Measurements from ENCODE around the gene TLX2. TPM values are rescaled to one million over a fixed set of nuclear protein-coding genes. Genes with fewer than 3 reads are reported as not detected.

TLX2 gene
- polyA plus RNA-seq, 2 of the 4 experiments (the other 2 are of a cell fraction): 0.05 to 0.37 TPM

- TF ChIP-seq PHF8 (IDR thresholded peaks at IDR 0.05; ENCODE audit: borderline replicate concordance, low read depth) (no peak), POLR2AphosphoS2 (conservative IDR thresholded peaks at IDR 0.05; ENCODE audit: low read length) (no peak), CBX2 (IDR thresholded peaks at IDR 0.05; ENCODE audit: borderline replicate concordance, low read depth) (no peak), ZC3H11A (IDR thresholded peaks at IDR 0.05) (no peak), POLR2A (IDR thresholded peaks at IDR 0.05; ENCODE audit: low read length) (no peak), EHF (CRISPR knock-in tag; IDR thresholded peaks at IDR 0.05) (no peak), BHLHE40 (IDR thresholded peaks at IDR 0.05; ENCODE audit: low read depth, low read length) (no peak), CHD4 (IDR thresholded peaks at IDR 0.05; ENCODE audit: borderline replicate concordance) (no peak), SMC3 (IDR thresholded peaks at IDR 0.05) (no peak), CEBPB (IDR thresholded peaks at IDR 0.05) (no peak), HOXA7 (CRISPR knock-in tag; IDR thresholded peaks at IDR 0.05) (no peak), KDM5A (IDR thresholded peaks at IDR 0.05) (no peak), PBX3 (IDR thresholded peaks at IDR 0.05) (no peak), MYC (IDR thresholded peaks at IDR 0.05; ENCODE audit: borderline replicate concordance, low read length) (no peak), USF2 (IDR thresholded peaks at IDR 0.05) (no peak), FOXS1 (CRISPR knock-in tag; IDR thresholded peaks at IDR 0.05) (no peak), GATA3 (IDR thresholded peaks at IDR 0.05; ENCODE audit: borderline replicate concordance) (no peak)
- TF ChIP-seq, protein P1, sequence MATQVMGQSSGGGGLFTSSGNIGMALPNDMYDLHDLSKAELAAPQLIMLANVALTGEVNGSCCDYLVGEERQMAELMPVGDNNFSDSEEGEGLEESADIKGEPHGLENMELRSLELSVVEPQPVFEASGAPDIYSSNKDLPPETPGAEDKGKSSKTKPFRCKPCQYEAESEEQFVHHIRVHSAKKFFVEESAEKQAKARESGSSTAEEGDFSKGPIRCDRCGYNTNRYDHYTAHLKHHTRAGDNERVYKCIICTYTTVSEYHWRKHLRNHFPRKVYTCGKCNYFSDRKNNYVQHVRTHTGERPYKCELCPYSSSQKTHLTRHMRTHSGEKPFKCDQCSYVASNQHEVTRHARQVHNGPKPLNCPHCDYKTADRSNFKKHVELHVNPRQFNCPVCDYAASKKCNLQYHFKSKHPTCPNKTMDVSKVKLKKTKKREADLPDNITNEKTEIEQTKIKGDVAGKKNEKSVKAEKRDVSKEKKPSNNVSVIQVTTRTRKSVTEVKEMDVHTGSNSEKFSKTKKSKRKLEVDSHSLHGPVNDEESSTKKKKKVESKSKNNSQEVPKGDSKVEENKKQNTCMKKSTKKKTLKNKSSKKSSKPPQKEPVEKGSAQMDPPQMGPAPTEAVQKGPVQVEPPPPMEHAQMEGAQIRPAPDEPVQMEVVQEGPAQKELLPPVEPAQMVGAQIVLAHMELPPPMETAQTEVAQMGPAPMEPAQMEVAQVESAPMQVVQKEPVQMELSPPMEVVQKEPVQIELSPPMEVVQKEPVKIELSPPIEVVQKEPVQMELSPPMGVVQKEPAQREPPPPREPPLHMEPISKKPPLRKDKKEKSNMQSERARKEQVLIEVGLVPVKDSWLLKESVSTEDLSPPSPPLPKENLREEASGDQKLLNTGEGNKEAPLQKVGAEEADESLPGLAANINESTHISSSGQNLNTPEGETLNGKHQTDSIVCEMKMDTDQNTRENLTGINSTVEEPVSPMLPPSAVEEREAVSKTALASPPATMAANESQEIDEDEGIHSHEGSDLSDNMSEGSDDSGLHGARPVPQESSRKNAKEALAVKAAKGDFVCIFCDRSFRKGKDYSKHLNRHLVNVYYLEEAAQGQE (IDR thresholded peaks at IDR 0.05): no peak
- peaks cover 6% of the 10 kb centered on the region; the same call in 1 of the 3 replicates for H3K4me1 ChIP-seq
- ChIA-PET CTCF (interaction anchor here (1.5 to 1.7 kb wide), 2 partner anchors 16 to 33 kb away, joined by 4 to 8 read pairs; partner anchors contain the start of genes CCDC142 and TTC31), POLR2A (no interaction called here)
- no peak for ATAC-seq
- no peak for FAIRE-seq
- WGBS (ENCODE audit: missing lambda C conversion rate): 95% methylated on average over 60 of the region's 60 CpGs
- H3K4me3 ChIP-seq: no peak overlapping the region
- no peaks in the 10 kb centered on the region for H3K9me3 ChIP-seq
- H3K4me2 ChIP-seq: no peak overlapping the region
- DNase-seq (ENCODE audit: low read depth in 1 of 2, low spot score in 1 of 2): no peak
- H3K27ac ChIP-seq: no peak overlapping the region
Observed at GRCh38 chr2:74515271-74515980, 1.2 kb downstream of the TLX2 start.

- no peak for DNase-seq (ENCODE audit: low read depth in 1 of 2, low spot score in 1 of 2)
- no peak overlapping the region for H3K4me2 ChIP-seq
- no peak overlapping the region for H3K4me3 ChIP-seq
- ChIA-PET POLR2A (no interaction called here), CTCF (interaction anchor here (0.6 to 1.7 kb wide), 2 partner anchors 10 to 33 kb away, joined by 3 to 8 read pairs; partner anchors contain the start of genes CCDC142 and TTC31)
- H3K9me3 ChIP-seq: no peaks in the 10 kb centered on the region
- WGBS (ENCODE audit: missing lambda C conversion rate): 86% methylated on average over 72 of the region's 72 CpGs
- no peak for FAIRE-seq
- ATAC-seq: no peak
- H3K4me1 ChIP-seq: peaks cover 6% of the 10 kb centered on the region; the same call in 1 of the 3 replicates
- H3K27ac ChIP-seq: no peak overlapping the region
- TF ChIP-seq RFX5 (IDR thresholded peaks at IDR 0.05): no peak
- no peak for TF ChIP-seq FOSL2 (IDR thresholded peaks at IDR 0.05)
- TF ChIP-seq FOSL2 (CRISPR knock-in tag; IDR thresholded peaks at IDR 0.05): no peak
- TF ChIP-seq MAFK (IDR thresholded peaks at IDR 0.05; ENCODE audit: partially characterized antibody): no peak
- no peak for TF ChIP-seq POLR2AphosphoS2 (conservative IDR thresholded peaks at IDR 0.05; ENCODE audit: low read length)
- TF ChIP-seq TFCP2L1 (CRISPR knock-in tag; IDR thresholded peaks at IDR 0.05): no peak
- TF ChIP-seq HOXA7 (CRISPR knock-in tag; IDR thresholded peaks at IDR 0.05): no peak
- no peak for TF ChIP-seq USF2 (IDR thresholded peaks at IDR 0.05)
- TF ChIP-seq HEYL (CRISPR knock-in tag; IDR thresholded peaks at IDR 0.05): no peak
- TF ChIP-seq FOXS1 (CRISPR knock-in tag; IDR thresholded peaks at IDR 0.05): no peak
- no peak for TF ChIP-seq FOSB (CRISPR knock-in tag; IDR thresholded peaks at IDR 0.05)
- no peak for TF ChIP-seq ZC3H11A (IDR thresholded peaks at IDR 0.05)
- no peak for TF ChIP-seq NPAS2 (CRISPR knock-in tag; IDR thresholded peaks at IDR 0.05; ENCODE audit: borderline replicate concordance)
- TF ChIP-seq RCOR1 (IDR thresholded peaks at IDR 0.05; ENCODE audit: low read depth, low read length): no peak
- TF ChIP-seq KDM1A (IDR thresholded peaks at IDR 0.05; ENCODE audit: low read depth): no peak
- TF ChIP-seq PHF8 (IDR thresholded peaks at IDR 0.05; ENCODE audit: borderline replicate concordance, low read depth): no peak
- TF ChIP-seq BCL3 (IDR thresholded peaks at IDR 0.05): no peak
- no peak for TF ChIP-seq JUN (IDR thresholded peaks at IDR 0.05)
Observed at GRCh38 chr2:74515981-74516633, 1.9 kb downstream of the TLX2 start.

Measured in A549 (cell line).